GM19468 (cell line): Measurements from ENCODE around the gene VMO1.

Experiments used
- ATAC-seq: cut with Tn5 transposase; IDR thresholded peaks from one replicate; pipeline ENCODE4 v1.9.1; 2021; ENCODE audit warnings: mild to moderate bottlenecking, moderate library complexity, moderate number of reproducible peaks; ENCODE audit not compliant: unreplicated experiment; ENCODE audit errors: extremely low read depth

The VMO1 gene

GRCh38 chr17:4802228-4802627 lies 16.1 kb upstream of the VMO1 start, which contains the start of gene C17orf114:
C17orf114 (minus strand) TSS chr17:4802328.
- ATAC-seq: no peak

DNA sequence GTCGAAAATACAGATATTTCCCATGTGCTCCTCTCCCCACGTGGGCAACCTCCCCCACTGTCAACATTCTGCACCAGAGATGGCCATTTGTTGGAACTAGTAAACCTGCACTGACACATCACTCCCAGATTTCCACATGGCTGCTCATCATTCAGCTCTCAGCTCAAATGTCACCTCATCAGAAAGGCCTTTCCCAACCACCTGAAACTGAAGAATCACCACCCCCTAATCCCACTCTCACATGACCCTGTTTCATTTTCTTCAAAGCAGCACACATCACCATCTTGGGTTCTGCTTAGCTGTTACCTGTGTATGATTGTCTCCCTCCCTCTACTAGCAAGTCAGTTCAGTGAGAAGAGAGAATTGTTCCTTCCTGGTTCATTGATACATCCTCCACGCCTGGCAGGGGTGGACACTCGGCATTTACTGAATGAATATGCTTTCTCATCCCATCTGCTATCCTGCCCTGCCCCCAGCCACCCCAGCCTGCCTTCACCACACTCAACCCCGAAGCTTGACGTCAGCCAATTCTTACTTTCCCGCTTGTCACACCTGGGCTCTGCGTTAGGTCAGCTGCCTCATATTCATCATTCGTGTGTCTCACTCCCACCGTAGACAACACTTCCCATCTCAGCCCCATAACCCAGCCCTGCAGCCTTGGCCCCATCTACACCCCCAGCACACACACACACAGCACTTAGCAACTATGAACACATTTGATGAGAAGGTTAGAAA lies 14.5 kb upstream of the VMO1 start:
- ATAC-seq: no peak

GRCh38 chr17:4796552-4796920 lies 10.4 kb upstream of the VMO1 start:
- no peak for ATAC-seq

- ATAC-seq: no peak
Measured at GRCh38 chr17:4795168-4795567, 9.0 kb upstream of the VMO1 start.

DNA sequence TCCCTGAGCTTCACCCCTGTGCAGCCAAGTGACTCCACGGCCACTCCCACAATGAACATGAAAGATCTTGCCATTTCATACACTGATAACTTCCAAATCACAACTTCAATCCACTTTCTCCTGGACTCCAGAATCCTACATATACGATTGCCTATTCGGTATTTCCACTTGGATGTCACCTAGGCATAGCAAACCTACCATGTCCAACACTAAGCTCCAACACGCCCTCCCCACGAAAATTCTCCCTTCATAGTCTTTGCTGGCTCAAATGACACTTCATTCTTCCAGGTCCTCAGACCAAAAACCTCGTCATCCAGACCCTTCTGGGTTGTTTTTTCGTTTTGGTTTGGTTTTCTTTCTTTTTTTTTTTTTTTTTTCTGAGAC lies 4.5 kb upstream of the VMO1 start:
- ATAC-seq: no peak

DNA sequence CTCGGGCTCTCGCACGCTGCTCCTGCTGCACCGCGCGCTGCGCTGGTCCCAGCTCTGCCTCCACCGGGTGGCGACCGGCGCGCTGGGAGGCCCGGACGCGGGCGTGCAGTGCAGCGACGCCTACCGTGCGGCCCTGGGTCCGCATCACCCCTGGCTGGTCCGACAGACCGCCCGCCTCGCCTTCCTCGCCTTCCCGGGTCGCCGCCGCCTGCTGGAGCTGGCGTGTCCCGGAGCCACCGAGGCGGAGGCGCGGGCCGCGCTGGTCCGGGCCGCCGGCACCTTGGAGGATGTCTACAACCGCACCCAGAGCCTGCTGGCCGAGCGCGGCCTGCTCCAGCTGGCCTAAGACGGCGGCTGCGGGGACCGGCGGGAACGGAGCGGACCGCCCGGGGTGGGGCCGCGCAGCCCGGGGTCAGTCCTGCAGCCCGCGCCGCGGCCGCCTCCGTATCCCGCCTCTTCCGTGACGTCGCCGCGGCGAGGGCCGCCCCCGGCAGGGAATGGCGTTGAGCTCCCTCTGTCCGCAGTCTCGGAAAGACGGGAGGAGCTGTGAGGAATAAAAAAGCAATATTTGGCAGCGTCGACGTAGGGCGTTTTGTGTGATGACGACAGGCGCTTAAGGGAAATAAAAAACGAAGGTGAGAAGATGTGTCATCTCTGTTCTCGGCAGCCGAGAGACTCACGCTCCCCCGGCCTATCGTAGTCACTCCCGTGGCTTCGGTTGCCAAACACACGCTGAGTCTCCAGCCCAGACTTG lies 4.0 kb upstream of the VMO1 start:
- ATAC-seq: peak; percentile 68

DNA sequence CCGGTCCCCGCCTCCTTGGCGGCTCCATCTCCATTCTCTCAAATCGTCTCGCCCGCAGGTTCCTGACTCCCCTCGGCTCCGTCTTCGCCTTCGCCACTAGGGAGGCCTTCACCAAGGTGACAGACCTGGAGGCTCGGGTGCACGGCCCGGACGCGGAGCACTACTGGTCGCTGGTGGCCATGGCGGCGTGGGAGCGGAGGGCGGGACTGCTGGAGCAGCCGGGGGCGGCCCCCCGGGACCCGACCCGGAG lies 3.5 kb upstream of the VMO1 start:
- no peak for ATAC-seq

- no peak for ATAC-seq
Measured at GRCh38 chr17:4788807-4789700, 2.9 kb upstream of the VMO1 start, which contains the start of gene GLTPD2. GLTPD2 (plus strand) TSS chr17:4788964; CDS start chr17:4789012, 48 bp downstream.

GRCh38 chr17:4788159-4788806 lies 2.1 kb upstream of the VMO1 start:
- ATAC-seq: no peak

- no peak for ATAC-seq
Measured at GRCh38 chr17:4786516-4786915, 352 bp upstream of the VMO1 start.

DNA sequence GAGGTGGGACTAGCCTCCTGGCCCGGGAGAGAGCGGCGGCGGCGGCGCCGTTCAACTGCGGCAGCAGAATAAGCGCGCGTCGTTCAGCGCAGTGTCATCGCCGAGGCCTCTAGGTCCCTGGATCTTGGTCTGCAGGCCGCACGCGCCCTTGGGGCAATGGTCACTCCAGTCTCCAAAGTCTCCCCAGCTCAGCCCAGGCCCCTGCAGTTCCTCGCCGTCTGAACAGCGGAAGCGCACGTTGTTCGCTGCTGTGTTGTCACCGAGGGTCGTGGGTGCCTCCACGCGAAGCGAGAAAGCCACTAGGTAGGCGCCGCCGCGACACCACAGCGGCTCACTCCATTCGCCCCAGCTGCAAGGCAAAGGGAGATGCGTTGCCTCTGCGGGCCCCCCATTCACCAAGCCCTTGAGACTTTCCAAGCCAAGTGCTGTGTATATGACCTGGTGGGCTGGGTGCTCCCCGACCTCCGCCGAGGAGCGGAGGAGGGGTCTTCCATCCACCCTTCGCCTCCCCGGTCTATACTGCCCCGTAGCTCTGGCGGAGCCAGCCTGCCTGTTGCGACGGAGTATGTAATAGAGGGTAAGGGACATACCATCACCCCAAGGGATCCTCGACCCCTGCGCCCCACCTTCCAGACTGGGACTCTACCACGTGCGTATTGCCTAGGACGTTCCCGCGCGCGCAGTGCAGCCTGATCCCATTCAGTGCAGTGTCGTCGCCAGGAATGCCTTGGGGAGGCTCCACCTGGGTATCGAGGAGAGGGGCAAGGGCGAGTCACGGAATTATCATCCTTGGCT lies 656 bp downstream of the VMO1 start:
- ATAC-seq: no peak

GRCh38 chr17:4782652-4783051 lies 3.5 kb downstream of the VMO1 start:
- no peak for ATAC-seq

- ATAC-seq: no peak
Measured at GRCh38 chr17:4780325-4780955, 5.7 kb downstream of the VMO1 start.

- no peak for ATAC-seq
Measured at GRCh38 chr17:4777969-4778760, 8.0 kb downstream of the VMO1 start.

DNA sequence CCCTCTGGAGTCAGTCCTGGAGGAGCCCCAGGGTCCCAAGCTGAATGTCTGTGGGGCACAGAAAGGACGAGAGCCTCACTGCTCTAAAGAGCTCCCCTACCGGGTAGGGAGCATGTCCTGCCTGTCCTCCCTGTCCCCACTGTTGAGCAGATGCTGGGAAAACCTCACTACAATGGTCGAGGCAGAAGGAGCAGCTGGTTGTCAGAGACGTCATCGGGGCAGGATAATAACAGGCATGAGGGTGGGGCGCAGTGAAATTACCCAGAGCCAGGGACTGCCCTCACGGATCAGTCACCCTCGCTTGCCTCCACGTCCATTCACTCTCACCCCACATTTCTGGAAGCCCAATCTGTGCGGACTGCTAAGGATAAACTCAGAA lies 13.9 kb downstream of the VMO1 start:
- ATAC-seq: no peak

DNA sequence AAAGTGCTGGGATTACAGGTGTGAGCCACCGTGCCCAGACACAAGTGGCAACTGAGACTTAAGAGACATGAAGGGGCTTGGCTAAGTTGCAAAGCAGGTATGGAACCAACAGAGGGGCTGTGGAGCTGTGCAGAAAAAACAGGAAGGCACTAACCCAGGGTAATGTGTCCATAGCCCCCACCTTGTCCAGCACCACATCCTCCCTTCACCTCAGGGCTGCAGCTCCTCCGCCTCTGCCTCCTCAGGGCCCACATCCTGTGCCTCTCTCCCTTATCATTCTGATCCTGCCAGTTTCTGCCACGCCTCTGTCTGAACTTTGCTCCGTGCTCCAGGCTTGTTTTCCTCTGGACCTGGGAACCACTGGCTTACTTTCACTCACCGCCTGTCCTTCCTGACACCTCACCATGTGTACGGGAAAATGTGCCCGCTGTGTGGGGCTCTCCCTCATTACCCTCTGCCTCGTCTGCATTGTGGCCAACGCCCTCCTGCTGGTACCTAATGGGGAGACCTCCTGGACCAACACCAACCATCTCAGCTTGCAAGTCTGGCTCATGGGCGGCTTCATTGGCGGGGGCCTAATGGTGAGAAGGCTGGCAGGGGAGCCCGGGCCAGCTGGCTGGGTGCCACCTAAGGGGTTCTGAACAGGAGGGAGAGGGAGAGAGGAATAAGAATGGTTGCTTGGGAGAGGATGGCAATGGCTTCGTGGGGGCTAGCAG lies 14.5 kb downstream of the VMO1 start, which contains the start of gene TM4SF5:
TM4SF5 (plus strand) TSS at position 368 of the 716 bp plus-strand sequence; CDS start at position 405, 37 bp downstream.
- no peak for ATAC-seq

GRCh38 chr17:4769628-4770027 lies 16.5 kb downstream of the VMO1 start:
- ATAC-seq: no peak

GRCh38 chr17:4768298-4768697 lies 17.9 kb downstream of the VMO1 start:
- no peak for ATAC-seq
